HG02884 (cell line): ENCODE measurements around the gene UGT1A4.

Experiments used
- ATAC-seq: cut with Tn5 transposase; IDR thresholded peaks from one replicate; pipeline ENCODE4 v1.9.1; 2021; ENCODE audit warnings: mild to moderate bottlenecking, moderate library complexity; ENCODE audit not compliant: unreplicated experiment

Gene UGT1A4

GRCh38 chr2:233807966-233808935 lies 89.7 kb downstream of the UGT1A4 start:
- no peak for ATAC-seq

GRCh38 chr2:233810385-233810784 lies 91.8 kb downstream of the UGT1A4 start:
- no peak for ATAC-seq

- no peak for ATAC-seq
These were observed 92.6 kb downstream of the UGT1A4 start for GRCh38 chr2:233811087-233811486.

GRCh38 chr2:233811732-233812131 lies 93.2 kb downstream of the UGT1A4 start:
- no peak for ATAC-seq

- ATAC-seq: no peak
These were observed 94.9 kb downstream of the UGT1A4 start for GRCh38 chr2:233813236-233814055.

- no peak for ATAC-seq
These were observed 95.7 kb downstream of the UGT1A4 start for GRCh38 chr2:233814056-233814835.

- ATAC-seq: no peak
These were observed 97.3 kb downstream of the UGT1A4 start for GRCh38 chr2:233815861-233816260.

GRCh38 chr2:233816334-233816733 lies 97.8 kb downstream of the UGT1A4 start:
- ATAC-seq: no peak

- no peak for ATAC-seq
These were observed 98.2 kb downstream of the UGT1A4 start for GRCh38 chr2:233816771-233817170.

- no peak for ATAC-seq
These were observed 98.9 kb downstream of the UGT1A4 start for GRCh38 chr2:233817361-233817911.

- no peak for ATAC-seq
These were observed 99.6 kb downstream of the UGT1A4 start for GRCh38 chr2:233817995-233818638.

GRCh38 chr2:233818639-233819621 lies 100.4 kb downstream of the UGT1A4 start:
- no peak for ATAC-seq

GRCh38 chr2:233819884-233820773 lies 101.6 kb downstream of the UGT1A4 start:
- ATAC-seq: no peak

GRCh38 chr2:233820774-233821105 lies 102.2 kb downstream of the UGT1A4 start:
- ATAC-seq: no peak

GRCh38 chr2:233821196-233821595 lies 102.7 kb downstream of the UGT1A4 start:
- no peak for ATAC-seq

GRCh38 chr2:233821709-233822100 lies 103.2 kb downstream of the UGT1A4 start:
- ATAC-seq: no peak

- ATAC-seq: no peak
These were observed 103.7 kb downstream of the UGT1A4 start for GRCh38 chr2:233822101-233822771.
